Prostate gland (tissue), 2 donors: ENCODE results near the gene WWP2. TPM values are rescaled to one million over a fixed set of nuclear protein-coding genes. Genes with fewer than 3 reads are reported as not detected.

Experiments
- DNase-seq: peaks from one replicate; pipeline ENCODE4 v3.0.0-alpha.2; 2019; ENCODE audit warnings: low spot score
- H3K27ac ChIP-seq, 2 donors: fragments of 200-600 bp; sonication (generic); 2 replicates each; pipeline ENCODE4 v1.5.1; 2017 to 2019
- H3K27me3 ChIP-seq: fragments of 200-600 bp; sonication (generic); replicated peaks from 2 replicates; pipeline ENCODE4 v1.5.1; 2019; ENCODE audit not compliant: insufficient read depth
- H3K36me3 ChIP-seq, 2 donors: fragments of 200-600 bp; sonication (generic); 1 replicate in 1 of 2; 2 replicates in 1 of 2; pipeline versions ENCODE4 v1.5.1 to v1.8.1; 2017 to 2019
- H3K4me1 ChIP-seq: fragments of 200-600 bp; sonication (generic); replicated peaks from 2 replicates; pipeline ENCODE4 v1.5.1; 2019
- H3K4me3 ChIP-seq, 2 donors: fragments of 200-600 bp; sonication (generic); 2 replicates each; pipeline ENCODE4 v1.5.1; 2017 to 2019
- H3K9me3 ChIP-seq: fragments of 200-600 bp; sonication (generic); 2 replicates; pipeline ENCODE4 v1.5.1; 2017
- POLR2A ChIP-seq: fragments of 450-650 bp; IDR thresholded peaks from one replicate; pipeline ENCODE4 v1.6.1; 2016; ENCODE audit warnings: antibody characterized with exemption, mild to moderate bottlenecking
- POLR2AphosphoS5 ChIP-seq: sonication (generic); formaldehyde crosslinking; IDR thresholded peaks from one replicate; pipeline ENCODE4 v1.6.1; 2017; ENCODE audit warnings: antibody characterized with exemption
- WGBS: methylation state at CpG from one replicate; pipeline ENCODE4 v1.1.5; 2018; 5-methylcytosine and 5-hydroxymethylcytosine counted together
- intact Hi-C: fragments of 100-400 bp; cut with DNase I; formaldehyde crosslinking; loops from one replicate; pipeline ENCODE4 v1.14.2; 2022
- total RNA-seq, 2 donors: library from RNA; depleted of rRNA; stranded (reverse); fragments of >200 nt; gene quantifications; one replicate each; pipeline ENCODE4 v1.1.0, GENCODE V29; 2016
- TF ChIP-seq, protein P1 (sequence below), 4 experiments: fragments of 200-600 bp in 2 of 4; fragments of 450-650 bp in 2 of 4; sonication (generic) in 2 of 4; IDR thresholded peaks; 1 replicate in 3 of 4; 2 replicates in 1 of 4; pipeline ENCODE4 v1.5.1; 2016 to 2019; ENCODE audit warnings: antibody characterized with exemption in 4 of 4, mild to moderate bottlenecking in 2 of 4, moderate library complexity in 2 of 4

Gene WWP2
- total RNA-seq, 2 donors from 2014 or later = 30.9 to 66.3 TPM

DNA sequence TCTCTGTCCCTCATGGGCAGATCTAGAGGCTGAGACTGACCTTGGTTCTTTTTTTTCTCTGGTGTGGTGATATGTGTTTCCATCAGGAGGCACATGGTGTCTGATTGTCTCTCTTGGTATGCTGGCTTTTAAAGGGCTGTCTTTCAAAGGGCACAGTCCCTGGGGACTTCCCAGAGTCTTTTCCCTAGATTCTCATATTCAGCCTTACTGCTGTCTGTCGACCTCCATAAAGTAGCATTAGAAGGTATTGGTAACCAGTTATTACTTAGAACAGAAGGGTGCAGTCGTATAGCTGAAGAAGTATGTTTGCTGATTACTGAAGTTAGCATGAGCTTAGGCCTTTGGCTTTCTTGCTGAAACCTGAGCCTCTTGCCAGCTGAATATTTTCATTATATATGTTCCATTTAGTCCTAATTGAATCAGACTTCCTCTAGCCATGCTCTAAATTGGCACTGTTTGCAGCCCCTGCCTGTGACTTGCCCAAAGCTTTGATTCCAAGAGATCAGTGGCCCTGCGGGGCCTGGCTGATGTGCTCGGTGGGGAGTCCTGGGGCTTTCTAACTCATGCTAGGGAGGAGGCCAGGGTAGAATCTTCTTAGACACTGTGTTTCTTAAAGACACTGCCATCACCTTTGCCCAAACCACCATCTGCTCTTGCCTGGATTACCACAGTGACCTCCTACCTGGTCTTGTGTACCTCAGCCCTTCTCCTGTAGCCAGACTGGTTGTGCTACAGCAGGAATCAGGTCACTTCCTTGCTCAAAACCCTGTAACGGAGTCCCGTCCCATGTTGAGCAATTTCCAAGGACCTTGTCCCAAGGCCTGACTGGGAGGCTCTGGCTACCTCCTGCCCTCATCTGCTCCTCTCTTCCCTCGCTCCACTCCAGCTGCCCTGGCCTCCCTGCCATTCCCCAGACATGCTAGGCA is 71.5 kb downstream of the WWP2 start:
- Histone ChIP-seq H3K4me3 (no peak overlapping the region), H3K36me3 (no peaks in the 10 kb centered on the region), H3K4me1 (no peaks in the 10 kb centered on the region), H3K27ac (no peak overlapping the region), H3K9me3 (no peaks in the 10 kb centered on the region), H3K27me3 (no peaks in the 10 kb centered on the region)
- 64% methylated on average over 7 of the region's 7 CpGs for WGBS
- DNase-seq = no peak
- intact Hi-C loops = no loop called here
- TF ChIP-seq, protein P1, sequence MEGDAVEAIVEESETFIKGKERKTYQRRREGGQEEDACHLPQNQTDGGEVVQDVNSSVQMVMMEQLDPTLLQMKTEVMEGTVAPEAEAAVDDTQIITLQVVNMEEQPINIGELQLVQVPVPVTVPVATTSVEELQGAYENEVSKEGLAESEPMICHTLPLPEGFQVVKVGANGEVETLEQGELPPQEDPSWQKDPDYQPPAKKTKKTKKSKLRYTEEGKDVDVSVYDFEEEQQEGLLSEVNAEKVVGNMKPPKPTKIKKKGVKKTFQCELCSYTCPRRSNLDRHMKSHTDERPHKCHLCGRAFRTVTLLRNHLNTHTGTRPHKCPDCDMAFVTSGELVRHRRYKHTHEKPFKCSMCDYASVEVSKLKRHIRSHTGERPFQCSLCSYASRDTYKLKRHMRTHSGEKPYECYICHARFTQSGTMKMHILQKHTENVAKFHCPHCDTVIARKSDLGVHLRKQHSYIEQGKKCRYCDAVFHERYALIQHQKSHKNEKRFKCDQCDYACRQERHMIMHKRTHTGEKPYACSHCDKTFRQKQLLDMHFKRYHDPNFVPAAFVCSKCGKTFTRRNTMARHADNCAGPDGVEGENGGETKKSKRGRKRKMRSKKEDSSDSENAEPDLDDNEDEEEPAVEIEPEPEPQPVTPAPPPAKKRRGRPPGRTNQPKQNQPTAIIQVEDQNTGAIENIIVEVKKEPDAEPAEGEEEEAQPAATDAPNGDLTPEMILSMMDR (IDR thresholded peaks at IDR 0.05) = no peak
- TF ChIP-seq POLR2AphosphoS5 (no peak), POLR2A (no peak)

DNA sequence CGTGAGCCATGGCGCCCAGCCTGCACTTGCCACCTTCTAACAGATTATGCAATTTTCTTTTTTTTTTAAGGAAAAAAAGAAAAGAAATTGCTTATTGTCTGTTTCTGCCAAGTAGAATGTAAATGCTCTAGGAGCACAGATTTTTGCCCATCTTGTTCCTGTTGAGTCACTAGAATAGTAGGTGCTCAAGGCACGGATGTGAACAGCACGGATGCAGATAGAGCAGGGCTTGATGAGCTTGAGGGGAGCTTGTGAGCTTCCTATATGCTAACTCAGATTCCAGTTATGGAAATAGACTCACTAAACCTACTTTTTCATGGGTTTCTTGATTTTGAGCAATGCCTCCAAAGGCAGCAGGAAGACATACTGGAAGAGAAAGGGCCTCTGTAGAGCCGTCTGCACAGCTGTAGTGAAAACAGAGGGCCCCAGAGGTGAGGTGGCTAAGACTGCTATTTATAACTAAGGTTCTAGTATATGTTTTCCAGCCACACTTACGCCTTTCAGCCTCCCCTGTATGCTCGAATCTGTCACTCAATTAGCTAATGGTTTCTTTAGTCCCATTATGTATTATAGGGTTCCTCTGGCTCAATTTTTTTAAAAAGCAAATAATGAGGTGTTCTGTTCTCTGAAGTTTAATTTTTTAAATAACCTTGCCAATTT is 72.8 kb downstream of the WWP2 start:
- no peak for DNase-seq
- Histone ChIP-seq H3K4me3 (no peak overlapping the region), H3K36me3 (no peaks in the 10 kb centered on the region), H3K27me3 (no peaks in the 10 kb centered on the region), H3K9me3 (no peaks in the 10 kb centered on the region), H3K27ac (no peak overlapping the region), H3K4me1 (peaks cover 6% of the 10 kb centered on the region)
- WGBS = 93% methylated on average over 7 of the region's 7 CpGs
- TF ChIP-seq POLR2A (no peak), POLR2AphosphoS5 (no peak)
- TF ChIP-seq, protein P1 (IDR thresholded peaks at IDR 0.05) = no peak
- intact Hi-C loops = no loop called here

DNA sequence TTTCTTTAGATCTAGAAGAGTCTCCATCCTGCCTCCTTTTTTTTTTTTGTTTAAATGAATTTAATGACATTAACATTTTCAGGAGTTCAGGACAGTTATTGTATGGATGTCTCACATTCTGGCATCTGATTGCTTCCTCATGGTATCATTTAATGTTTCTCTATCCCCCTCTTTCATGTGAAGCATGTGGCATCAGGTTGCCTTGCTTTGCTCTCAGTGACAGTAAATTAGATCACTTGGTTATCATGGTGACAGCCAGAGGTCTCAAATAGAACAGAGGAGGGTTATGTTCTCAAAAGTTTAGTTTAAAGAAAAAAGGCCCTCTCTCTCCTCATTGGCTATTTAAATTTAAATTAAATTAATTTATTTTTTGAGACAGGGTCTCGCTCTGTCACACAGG is 74.1 kb downstream of the WWP2 start:
- 95% methylated on average over 1 of the region's 1 CpG for WGBS
- Histone ChIP-seq H3K27ac (no peak overlapping the region), H3K4me3 (no peak overlapping the region), H3K9me3 (no peaks in the 10 kb centered on the region), H3K4me1 (peaks cover 6% of the 10 kb centered on the region), H3K36me3 (no peaks in the 10 kb centered on the region), H3K27me3 (no peaks in the 10 kb centered on the region)
- DNase-seq = no peak
- intact Hi-C loops = no loop called here
- TF ChIP-seq POLR2A (no peak), POLR2AphosphoS5 (no peak)
- TF ChIP-seq, protein P1 (IDR thresholded peaks at IDR 0.05) = no peak

DNA sequence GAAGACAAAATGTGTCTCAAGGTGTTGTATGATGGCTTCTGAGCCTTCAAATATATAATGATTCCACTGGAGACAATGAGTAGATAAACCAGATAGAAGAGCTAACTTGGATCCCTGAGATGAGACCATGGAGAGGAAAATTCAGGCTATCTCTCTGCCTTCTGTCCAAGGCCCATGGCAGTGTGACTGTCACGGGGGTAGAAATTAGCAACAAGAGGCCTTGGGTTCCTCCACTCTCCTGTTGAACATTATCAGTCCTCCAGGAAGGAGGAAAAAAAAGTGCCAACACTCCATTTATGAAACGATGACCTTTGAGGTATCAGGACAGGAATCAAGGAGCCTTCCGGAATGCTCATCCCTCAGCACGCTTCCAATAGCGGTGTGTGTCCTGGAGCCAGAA is 75.2 kb downstream of the WWP2 start:
- peaks cover 6% of the 10 kb centered on the region for H3K4me1 ChIP-seq
- H3K27ac ChIP-seq = no peak overlapping the region
- no peak for DNase-seq
- H3K36me3 ChIP-seq = no peaks in the 10 kb centered on the region
- intact Hi-C loops = no loop called here
- 98% methylated on average over 5 of the region's 5 CpGs for WGBS
- H3K9me3 ChIP-seq = no peaks in the 10 kb centered on the region
- H3K27me3 ChIP-seq = no peaks in the 10 kb centered on the region
- no peak overlapping the region for H3K4me3 ChIP-seq
- TF ChIP-seq POLR2A (no peak), POLR2AphosphoS5 (no peak)
- TF ChIP-seq, protein P1 (IDR thresholded peaks at IDR 0.05) = no peak
